ENCODE data around the gene ARL10.

DNA sequence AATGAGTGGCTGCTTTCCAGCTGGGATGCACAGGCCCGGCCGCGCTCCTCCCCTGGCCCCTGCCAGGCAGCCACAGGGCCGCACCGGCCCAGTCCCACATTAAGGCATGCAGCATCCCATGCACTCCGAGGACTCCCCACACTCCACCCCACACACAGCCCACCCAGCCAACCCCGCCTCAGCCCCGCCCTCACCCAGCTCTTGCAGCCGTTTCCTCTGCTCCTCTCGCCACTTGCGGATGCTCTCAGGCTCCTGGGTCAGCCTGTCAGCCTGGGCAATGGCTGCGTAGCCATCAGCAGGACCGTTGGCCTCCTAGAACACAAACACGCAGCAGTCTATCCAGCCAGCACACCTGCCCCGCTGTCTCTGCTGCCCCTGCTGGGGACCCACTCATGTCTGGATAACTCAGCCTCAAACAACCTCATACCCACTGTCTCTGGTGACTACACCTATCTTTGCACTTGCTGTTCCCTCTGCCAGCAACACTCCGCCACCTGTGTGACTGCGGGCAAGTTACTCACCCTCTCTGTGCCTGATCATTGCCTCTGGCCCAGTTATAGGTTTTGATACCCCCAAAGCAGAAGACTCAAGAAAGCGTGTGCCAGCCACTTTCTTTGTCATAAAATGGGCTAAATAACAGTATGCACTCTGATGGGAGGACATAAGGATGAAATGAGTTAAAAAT, 32.6 kb downstream of the ARL10 start:
- no peak for TF ChIP-seq POLR2A (IDR thresholded peaks at IDR 0.05; ENCODE audit: low read depth, low read length)
- TF ChIP-seq POLR2AphosphoS5 (IDR thresholded peaks at IDR 0.05; ENCODE audit: low read depth, low read length): no peak
- TF ChIP-seq TAF1 (IDR thresholded peaks at IDR 0.05; ENCODE audit: borderline replicate concordance, low read depth, low read length): no peak

All from GM12892 (cell line).